Ishikawa (cell line): ENCODE data around the gene GPBAR1.

Source experiments
- EP300 ChIP-seq: IDR thresholded peaks from 2 replicates; pipeline ENCODE4 v1.6.1; 2012; ENCODE audit warnings: borderline replicate concordance
- REST ChIP-seq: IDR thresholded peaks from 2 replicates; pipeline ENCODE4 v1.6.1; 2012; ENCODE audit warnings: low read depth, mild to moderate bottlenecking

- TF ChIP-seq EP300: no peak
- no peak for TF ChIP-seq REST
Observed at GRCh38 chr2:218224186-218224585, 36.6 kb upstream of the GPBAR1 start.
